Ovary (tissue), 3 donors: ENCODE data around the gene C1QTNF12.

Experiments
- EP300 ChIP-seq: sonication (generic); formaldehyde crosslinking; IDR thresholded peaks from one replicate; pipeline ENCODE4 v1.6.1; 2017; ENCODE audit warnings: antibody characterized with exemption
- POLR2A ChIP-seq: fragments of 450-650 bp; IDR thresholded peaks from one replicate; pipeline ENCODE4 v1.6.1; 2017; ENCODE audit warnings: antibody characterized with exemption, mild to moderate bottlenecking, moderate library complexity
- TF ChIP-seq, protein P1 (sequence below), 3 donors: fragments of 450-650 bp in 2 of 3; fragments of 200-600 bp in 1 of 3; IDR thresholded peaks; one replicate each; pipeline versions ENCODE4 v1.5.1 to v1.8.0; 2016 to 2022; ENCODE audit warnings: antibody characterized with exemption in 3 of 3, mild to moderate bottlenecking in 1 of 3
- donor health status: DM: no; HTN: no; CAD: no.

- TF ChIP-seq, protein P1, sequence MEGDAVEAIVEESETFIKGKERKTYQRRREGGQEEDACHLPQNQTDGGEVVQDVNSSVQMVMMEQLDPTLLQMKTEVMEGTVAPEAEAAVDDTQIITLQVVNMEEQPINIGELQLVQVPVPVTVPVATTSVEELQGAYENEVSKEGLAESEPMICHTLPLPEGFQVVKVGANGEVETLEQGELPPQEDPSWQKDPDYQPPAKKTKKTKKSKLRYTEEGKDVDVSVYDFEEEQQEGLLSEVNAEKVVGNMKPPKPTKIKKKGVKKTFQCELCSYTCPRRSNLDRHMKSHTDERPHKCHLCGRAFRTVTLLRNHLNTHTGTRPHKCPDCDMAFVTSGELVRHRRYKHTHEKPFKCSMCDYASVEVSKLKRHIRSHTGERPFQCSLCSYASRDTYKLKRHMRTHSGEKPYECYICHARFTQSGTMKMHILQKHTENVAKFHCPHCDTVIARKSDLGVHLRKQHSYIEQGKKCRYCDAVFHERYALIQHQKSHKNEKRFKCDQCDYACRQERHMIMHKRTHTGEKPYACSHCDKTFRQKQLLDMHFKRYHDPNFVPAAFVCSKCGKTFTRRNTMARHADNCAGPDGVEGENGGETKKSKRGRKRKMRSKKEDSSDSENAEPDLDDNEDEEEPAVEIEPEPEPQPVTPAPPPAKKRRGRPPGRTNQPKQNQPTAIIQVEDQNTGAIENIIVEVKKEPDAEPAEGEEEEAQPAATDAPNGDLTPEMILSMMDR (IDR thresholded peaks at IDR 0.05) = no peak
- no peak for TF ChIP-seq POLR2A
- no peak for TF ChIP-seq EP300
These were observed 38.6 kb upstream of the C1QTNF12 start for GRCh38 chr1:1285102-1285571.
